Stimulated activated CD4-positive, alpha-beta T cell treated with anti-CD3 and anti-CD28 coated beads, Interleukin-12 subunit alpha, Interleukin-12 subunit beta, amount 100 ng/mL, for 24 hours (primary cell): Measurements from ENCODE around the gene GRIA3.

Source experiments
- DNase-seq, 2 experiments: peaks; one replicate each; pipeline ENCODE4 v3.0.0-alpha.2; 2020; ENCODE audit warnings: low read depth in 2 of 2

The GRIA3 gene

DNA sequence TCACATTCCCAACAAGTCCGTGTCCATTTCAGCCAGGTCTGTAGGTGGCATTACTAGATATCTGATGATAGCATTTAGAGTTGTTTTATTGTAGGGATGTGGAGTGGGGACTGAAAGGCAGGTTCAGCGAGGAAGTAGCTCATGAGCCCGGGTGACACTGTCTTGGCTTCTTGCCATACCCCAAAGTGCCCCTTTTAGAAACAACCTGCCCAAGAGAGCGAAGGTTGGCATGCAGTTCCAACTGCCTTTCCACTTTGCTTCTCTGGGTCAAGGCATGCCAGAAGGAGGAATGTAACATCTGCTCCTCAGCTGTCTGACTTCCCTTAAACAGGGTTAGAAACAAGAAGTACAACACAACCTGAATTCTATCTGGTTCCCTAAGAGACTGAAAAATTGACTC is 9.0 kb downstream of the GRIA3 start:
- no peak for DNase-seq

DNA sequence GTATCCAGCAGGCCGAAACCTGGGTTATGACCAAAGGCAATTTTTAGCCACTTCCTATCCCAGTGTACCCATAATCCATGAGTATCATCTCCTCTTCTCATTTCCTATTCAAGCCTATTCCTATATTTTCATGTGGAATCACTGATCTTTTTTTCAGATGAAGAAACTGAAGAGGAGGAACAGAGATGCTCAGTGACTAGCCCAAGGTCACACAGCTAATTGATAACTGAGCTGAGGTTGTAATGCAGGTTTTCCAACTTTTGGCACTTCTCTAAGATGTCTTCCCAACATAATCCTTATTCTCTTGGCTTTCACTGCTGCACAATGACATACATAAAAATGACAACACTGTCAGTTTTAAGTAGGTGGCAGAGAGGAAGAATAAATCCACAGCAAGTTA is 15.3 kb downstream of the GRIA3 start:
- no peak for DNase-seq

DNA sequence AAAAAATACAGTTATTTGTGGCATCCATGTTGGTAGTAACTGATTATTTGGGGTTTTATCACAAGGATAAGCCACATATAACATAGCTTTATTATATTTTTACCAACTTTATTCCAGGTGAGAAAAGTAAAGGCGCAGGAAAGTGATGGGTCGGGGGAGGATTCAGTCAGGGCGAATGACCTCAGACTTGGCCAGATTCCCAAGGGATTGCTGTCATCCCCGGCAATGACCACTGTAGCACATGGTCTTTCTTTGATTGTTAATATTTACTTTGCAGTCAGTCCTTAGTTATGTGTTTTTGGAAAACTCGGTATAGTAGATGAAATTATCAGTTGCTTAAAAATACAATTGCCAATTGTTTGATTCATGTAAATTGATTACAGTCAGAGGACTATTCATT is 17.6 kb downstream of the GRIA3 start:
- DNase-seq = no peak

DNA sequence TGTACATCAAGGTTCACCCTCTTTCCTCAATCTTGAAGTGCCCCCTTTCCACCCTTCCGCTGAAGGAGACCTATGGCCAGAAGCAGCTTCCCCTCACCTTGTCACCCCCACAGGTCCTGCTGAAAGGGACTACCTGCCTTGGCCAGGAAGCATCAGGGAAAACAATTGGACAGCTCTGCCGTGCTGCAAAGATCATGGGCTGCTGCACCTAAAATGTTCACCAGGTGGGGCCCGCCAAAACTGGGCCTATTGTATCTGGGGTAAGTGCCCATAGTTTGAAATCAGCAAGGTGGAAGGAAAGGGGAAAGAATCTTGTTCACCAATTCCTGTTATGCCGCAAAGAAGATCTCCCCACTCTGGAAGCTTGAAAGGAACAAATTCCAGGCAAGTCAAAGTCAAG is 18.4 kb downstream of the GRIA3 start:
- no peak for DNase-seq

DNA sequence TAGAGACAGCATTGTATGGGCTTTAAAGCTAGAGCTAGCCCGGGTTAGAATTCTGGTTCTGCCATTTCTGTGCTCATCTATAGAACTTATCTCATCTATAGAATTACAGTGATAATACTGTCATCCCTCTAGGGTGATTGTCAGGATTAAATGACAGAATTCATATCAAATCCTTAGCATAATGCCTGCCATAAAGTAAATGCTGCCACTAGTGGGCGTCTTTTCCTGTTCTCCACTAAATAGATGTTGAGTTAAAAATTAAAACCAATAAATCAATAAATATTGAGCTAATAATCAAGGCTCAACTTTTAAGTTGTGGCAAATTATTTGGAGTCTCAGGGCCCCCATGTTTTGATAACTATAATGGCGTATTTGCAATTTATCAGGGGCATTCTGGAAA is 19.7 kb downstream of the GRIA3 start:
- no peak for DNase-seq

DNA sequence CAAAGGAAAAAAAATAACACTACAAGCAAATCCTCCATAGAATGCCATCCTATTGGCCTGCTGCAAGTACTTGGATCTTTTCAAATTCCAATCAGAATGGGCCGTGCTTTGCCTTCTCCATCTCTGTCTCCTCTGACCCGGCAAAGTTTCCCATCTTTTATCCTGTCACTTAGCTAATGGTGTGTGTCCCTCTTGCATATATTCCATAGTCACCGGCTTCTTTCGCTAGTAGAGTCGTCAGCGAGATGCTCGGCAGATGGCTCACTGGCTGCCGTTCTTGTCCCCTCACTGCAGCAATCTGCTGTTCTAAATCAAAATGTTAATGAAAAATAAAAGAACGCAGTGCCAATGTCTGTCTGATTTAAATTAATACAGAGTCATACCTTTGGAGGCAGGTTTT is 22.1 kb downstream of the GRIA3 start:
- no peak for DNase-seq

DNA sequence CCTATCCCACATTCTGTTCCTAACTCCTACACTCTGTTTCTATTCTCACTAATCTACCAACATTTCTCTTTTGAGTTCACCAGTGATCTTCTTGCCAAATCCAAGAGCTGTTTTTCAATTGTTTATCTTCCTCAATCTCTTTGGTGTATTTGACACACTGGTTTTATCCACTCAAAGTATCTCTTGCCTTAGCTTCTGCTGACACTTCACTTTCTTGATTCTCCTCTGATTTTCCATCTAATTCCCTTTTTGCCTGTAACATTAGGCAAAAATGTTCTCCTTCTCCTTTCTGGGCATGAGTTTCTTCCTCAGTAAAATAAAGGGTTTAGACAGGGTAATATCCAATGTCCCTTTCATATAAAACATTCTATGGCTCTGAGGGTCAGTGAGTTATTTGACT is 26.2 kb downstream of the GRIA3 start:
- no peak for DNase-seq

DNA sequence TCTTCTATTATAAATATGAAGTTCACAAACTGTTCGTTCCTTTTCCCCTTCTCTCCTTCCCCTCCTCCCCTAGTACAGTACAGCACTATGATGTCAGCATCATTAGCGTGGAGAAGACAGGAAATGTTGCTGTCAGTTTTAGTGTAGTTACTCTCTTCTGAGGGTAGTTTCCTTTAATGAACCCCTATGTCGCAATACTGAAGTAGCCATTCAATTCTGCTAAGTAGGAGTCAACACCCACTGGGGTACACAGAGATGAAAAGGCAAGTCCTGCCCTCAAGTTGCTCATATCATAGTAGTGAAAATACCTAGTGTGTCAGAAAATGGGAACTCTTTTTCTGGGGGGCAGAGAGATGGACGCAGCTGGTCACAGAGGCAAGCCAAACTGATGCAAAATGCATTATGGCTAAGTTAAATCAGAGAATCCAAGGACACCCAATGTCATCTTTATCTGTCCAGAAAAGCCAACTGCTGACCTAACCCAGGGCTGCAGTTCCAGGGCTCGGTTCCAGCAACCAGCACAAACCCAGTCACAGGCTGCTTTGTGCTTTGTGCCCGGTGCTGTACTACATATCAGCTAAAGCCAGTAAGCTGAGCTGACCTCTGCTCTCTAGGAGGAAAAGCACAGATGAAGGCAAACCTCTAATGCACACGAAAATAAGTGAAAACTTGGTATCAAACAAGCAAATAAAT is 31.5 kb downstream of the GRIA3 start:
- no peak for DNase-seq

DNA sequence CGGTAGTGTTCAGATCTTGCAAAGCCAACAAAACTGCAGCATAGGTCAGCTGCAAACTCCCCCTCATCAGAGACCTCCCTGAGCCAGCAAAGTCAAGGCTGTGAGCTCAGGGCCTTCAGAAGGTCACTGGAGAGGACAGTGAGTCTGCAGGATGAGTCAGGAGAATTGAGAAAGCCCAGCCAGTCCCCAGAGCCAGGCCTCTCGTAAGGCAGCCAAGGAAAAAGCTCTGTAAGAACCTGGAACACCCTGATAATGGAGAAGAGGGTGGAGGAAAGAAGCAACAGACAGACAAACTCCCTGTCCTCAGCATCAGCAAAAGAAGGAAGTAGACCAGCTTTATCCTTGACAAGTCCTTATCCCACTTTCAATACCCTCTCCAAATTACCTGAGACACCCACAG is 33.0 kb downstream of the GRIA3 start:
- DNase-seq = no peak

DNA sequence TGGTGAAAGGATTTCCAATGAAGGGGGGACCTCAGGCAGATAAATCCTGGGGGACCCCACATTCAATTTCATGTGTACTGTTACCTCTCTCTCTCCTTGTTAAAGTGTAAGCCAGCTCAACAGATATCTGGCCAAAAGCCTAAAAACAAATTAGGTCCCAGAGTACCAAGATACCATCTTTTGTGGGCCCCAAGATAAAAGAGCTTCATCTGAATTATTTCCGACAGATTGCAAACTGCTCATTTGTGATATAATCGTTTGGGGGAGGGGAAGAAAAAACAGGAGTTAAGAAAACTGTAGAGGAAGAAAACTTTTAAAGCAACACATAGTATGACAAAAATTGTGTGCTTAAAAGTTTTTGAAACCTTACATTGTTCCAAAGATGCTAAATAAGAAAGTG is 33.6 kb downstream of the GRIA3 start:
- no peak for DNase-seq

DNA sequence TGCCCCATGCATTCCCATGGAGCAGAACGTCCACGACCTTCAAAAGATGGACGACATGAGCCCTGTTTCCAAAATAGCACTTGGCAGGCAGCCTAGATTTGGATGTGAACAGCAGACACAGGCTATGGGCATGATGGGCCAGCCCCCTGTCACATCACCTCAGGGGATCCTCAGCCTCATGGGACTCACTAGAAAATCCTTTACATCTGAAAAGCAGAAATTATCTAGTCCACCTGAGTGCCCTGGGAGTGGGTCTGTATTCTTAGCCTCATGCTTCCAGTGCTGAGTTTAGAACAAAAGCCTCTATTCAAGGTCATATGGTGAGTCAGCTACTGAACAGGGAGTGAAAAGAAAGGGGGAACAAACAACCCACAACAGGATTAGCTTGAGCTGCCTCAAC is 35.8 kb downstream of the GRIA3 start:
- no peak for DNase-seq

DNA sequence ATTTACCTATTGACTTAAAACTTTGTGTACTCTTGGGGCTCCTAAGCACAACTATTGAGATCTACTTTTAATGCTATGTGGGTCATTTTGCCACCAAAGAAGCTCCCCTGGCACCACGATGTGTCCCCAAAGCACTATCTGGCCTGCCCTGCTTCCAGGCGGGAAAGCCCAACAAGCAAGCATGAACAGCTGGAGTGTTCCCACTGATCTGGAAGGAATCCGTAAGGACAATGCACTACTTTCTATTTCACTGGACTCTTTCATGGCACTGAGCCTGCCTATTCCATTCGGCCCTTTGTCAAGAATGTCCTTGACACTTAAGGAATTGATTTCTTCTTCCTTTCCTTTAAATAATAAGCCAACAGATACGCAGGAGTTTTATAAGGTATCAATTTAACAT is 38.8 kb downstream of the GRIA3 start:
- no peak for DNase-seq

DNA sequence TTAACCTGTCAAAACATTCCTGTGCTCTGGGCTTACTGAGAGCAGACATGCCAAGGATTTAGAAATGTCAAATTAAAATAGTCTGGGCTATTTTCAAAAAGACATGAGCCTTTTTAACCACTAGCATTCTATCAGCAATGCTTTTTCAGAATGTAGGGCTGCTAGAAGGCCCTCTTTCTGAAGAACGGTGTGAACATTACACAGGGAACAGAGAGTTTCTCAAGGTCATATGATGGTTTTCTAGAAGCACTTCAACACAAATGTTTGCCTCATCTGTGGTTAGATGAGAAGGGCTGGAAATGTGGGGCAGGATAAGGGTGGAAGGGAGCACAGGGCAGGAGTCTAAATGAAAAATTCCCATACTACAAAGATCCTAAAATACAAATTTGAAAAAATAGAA is 39.3 kb downstream of the GRIA3 start:
- DNase-seq = no peak

DNA sequence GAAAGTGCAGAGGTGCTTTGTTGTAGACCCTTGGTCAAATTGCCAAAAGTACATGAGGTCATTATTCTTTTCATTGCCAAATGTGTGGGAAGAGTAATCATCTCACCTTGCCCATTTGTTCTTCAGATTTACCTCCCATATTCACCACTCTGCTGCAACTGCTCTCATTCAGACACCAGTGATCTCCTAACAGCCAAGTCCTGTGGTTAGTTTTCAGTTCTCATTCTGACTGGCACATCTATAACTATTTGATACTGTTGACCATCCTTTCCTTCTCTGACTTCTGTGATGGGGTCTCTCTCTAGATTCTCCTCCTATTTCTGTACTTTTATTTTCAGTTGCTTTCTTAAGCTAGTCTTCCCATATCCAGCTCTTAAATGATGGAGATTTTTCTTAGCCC is 39.8 kb downstream of the GRIA3 start:
- no peak for DNase-seq

DNA sequence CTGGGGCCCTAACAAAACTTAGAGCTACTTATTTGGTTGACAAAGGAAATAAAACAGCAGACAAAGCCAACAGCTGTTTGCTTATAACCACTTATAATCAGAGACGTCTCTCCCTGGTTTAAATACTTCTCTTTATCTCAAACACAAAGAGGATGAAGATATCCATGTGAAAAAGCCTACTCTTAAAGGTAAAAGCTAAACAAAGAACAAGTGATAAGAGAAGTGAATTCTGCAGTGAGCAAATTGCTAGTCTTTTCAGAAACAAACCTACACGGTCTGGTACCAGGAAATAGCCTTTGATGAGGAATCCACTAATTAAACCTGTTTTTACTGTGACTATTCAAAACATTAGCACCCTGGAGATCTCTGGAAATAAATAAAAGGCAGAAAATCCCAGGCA is 46.7 kb downstream of the GRIA3 start:
- DNase-seq = no peak

DNA sequence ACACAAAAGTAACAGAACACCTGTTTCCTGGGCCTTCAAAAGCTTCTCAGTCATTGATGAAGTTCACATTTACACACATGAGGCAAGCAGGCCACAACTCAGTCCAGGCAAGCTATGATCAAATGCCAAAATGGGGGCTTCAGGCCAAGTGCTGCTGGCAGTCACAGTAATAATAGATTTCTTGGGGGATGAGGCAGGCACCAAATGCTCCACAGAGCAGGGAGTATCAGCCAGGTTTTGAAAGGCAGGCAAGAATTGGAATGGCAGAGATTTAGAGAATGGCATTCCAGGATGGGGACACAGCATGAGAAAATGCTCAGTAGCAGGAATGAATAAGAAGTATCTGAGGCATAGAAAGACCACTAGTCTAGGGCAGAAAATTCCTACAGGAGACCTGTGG is 52.8 kb downstream of the GRIA3 start:
- no peak for DNase-seq

DNA sequence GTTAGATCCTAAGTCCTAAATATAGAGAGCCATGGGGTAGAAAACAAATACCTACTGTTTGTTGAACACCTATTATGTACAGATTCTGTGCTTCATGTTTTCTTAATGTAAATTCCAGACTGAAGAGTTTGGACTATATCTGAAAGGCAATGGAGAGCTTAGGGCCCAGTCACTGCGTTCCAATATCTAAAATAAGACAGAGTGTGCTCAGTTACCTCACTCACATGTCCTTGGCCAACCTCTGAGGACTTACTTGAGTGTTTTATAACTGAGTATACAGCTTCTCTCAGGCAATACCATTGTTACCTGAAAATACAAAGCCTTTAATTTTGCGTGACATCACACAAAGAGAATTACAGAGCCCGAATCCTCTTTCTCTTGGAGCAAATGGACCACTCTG is 53.2 kb downstream of the GRIA3 start:
- DNase-seq = no peak

DNA sequence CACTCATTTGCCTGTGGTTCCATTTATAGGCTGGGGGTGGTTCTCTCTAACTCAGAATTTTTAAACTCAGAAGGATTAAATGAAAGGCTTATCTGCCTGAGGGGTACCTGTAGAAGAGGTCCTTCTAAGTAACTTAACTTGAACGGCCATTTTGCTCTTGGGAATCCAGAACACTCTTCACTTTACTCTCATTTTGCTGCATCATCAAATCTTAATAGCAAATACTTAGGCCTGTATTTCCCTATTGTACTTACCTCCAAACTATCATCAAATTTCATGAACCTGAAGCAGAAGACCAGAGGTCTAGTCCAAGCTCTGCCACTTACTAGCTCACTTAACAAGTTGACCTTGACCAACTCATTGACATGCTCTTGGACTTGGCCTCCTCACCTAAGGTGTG is 70.4 kb downstream of the GRIA3 start:
- DNase-seq = no peak

DNA sequence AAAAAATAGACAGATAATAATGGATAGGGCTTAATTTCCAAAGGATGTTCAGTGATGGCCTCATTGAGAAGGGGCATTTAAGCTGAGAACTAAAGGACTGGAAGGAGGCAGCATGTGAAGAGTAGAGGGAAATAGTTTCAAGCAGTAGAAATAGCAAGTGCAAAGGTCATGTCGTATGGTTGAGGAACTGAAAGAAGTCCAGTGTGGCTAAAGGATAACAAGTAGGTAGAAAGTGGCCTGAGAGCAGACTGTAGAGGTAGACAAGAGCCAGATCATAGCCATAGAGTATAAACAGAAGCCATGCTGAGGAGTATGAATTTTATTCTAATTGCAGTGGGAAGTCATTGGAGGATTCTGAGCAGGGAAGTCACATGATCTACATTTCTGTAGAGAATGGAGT is 72.3 kb downstream of the GRIA3 start:
- no peak for DNase-seq

DNA sequence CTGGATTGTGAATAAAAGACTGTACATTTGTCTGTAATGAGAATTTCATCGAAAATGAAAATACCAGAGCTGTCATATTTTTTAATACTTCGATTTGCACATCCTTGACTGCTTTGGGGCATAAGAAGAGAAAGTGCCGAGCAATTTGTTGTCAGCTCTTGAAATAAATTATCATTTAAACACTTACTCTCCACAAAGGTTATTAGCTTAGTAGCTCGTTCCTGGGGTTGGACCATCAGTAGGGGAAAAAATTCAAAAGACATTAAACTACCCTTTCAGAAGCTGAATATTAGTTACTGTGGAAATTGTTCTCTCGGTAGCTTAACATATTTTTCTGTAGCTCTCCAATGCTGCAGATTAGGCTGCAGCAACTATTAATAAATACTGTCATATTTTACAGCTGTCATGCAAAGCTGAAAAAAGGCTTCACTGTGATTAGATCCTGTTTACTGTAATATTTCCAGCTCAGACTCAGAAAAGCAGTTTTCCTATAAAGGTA is 76.9 kb downstream of the GRIA3 start:
- no peak for DNase-seq

DNA sequence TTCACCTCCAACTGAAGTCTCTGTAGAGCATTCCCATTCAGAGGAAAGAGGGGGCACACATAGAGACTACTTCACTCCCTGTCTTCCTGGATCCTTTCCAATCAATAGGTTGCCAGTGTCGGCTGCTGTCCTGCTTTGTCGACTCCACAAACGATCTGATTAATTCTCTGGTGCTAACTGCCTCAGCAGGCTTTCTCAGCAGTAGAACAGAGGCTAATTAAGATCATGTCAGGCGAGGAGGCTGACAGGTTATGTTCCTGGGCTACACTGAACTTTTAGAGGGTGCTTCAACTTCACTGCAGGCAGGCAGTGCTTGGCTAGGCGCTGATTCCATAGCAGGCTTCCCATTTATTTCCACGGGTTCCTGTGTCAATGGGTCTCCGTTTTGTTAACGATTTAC is 79.2 kb downstream of the GRIA3 start:
- no peak for DNase-seq

DNA sequence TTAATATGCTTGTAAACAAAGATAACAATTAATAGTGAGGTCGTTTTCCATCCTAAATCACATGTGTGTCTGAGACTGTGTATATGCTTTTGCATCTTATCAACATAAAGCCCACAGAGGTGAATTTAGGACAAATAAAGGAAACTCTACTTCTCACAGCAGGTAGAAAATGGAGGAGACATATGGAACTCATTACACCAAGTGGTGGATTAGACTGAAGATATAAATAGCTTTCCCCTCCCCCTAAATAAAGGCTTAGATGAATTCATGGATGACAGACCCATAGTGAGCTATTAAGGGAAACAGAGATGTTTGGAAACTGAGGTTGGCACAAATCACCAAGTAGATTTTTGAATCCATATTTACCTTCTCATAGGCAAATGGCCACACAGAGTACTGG is 79.7 kb downstream of the GRIA3 start:
- no peak for DNase-seq

DNA sequence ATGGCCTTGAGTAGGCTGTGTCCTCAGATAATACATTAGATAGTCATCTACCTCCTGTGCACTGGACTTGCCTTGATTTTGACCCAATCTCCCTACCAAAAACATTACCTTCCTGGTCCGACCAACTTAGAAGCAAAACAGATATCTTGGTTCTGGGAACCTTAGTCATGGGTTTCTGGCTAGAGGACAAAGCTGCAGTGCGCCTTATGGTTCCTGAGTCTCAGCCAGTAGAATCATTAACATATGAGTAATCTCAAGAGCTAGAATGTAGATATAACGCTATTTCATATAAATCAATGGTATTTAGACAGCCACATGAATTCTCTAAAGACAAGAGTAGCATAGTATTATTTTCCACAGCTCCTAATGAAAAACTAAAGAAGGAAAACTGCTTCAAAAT is 83.1 kb downstream of the GRIA3 start:
- no peak for DNase-seq

DNA sequence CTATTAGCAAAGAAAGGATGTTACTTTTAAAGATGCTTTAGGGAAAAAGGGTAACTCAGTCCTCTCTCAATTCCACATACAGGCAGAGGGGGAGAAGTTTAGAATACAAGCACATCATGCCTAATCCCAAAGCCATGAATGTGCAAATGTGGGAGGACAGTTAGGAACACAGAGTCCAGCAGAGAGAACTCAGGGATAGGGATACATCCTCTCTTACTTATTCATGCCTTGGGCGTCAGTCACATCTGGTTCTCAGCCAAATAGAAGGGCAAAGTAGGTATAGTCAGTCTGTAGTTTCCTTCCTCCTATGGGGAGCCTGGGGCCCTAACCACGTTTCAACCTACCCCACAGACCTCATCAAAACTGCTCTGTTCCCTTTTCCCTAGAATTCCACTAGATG is 87.8 kb downstream of the GRIA3 start:
- DNase-seq = no peak
